ENCODE results near the gene SMIM9.

Gene SMIM9

DNA sequence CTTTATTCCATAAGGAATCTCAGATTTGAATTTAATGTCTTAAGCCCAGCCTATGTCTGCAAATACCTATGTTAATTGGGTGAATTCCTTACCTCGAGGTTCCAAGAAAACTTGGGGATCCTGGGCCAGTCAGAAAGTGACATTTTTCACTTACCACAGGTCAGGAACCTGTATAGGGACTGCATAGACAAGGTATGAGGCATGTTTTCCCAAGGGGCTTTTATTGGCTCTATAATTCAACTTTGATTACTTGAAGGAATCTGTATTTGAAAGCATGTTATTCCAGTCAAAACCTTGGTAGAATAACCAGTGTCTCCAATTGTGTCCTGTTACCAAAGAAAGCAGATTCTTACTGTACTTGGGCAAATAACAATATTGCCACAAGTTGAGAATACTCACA, 20.7 kb downstream of the SMIM9 start:
- DNase-seq: no peak

GRCh38 chrX:154812341-154813101, 21.9 kb downstream of the SMIM9 start:
- no peak for DNase-seq

DNA sequence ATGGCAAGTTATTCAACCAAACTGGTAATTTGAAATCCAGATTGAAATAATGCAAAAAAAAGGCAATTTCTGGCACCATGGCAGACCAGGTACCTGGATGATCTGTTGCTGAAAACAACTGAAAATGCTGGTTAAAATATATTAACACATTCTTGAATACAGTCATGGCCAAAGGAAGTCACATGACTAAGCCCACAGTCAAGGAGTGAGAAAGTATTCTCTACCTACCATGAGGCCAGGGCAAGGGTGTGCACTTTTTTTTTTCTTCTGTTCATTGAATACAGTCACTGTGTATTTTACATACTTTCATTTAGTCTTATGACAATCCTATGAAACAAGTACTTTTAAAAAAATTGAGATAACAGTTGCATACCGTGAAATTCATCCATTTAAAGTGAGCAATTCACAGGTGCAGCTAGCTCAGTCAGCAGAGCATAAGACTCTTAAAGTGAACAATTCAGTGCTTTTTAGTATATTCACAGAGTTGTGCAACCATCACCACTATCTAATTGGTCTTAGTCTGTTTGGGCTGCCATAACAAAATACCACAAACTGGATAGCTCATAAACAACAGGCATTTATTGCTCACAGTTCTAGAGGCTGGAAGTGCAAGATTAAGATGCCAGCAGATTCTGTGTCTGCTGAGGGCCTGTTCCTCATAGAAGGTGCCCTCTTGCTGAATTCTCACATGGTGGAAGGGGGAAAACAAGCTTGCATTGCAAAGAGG, 24.4 kb downstream of the SMIM9 start:
- no peak for DNase-seq

- DNase-seq: no peak
Measured at GRCh38 chrX:154806837-154807501, 27.5 kb downstream of the SMIM9 start.

GRCh38 chrX:154805696-154806091, 28.8 kb downstream of the SMIM9 start:
- DNase-seq: no peak

GRCh38 chrX:154804957-154805695, 29.3 kb downstream of the SMIM9 start, which contains the start of gene MPP1:
TSS of gene MPP1 (minus strand) at chrX:154805485. CDS start at chrX:154805373, 112 bp downstream.
- peak; percentile 42 for DNase-seq

DNA sequence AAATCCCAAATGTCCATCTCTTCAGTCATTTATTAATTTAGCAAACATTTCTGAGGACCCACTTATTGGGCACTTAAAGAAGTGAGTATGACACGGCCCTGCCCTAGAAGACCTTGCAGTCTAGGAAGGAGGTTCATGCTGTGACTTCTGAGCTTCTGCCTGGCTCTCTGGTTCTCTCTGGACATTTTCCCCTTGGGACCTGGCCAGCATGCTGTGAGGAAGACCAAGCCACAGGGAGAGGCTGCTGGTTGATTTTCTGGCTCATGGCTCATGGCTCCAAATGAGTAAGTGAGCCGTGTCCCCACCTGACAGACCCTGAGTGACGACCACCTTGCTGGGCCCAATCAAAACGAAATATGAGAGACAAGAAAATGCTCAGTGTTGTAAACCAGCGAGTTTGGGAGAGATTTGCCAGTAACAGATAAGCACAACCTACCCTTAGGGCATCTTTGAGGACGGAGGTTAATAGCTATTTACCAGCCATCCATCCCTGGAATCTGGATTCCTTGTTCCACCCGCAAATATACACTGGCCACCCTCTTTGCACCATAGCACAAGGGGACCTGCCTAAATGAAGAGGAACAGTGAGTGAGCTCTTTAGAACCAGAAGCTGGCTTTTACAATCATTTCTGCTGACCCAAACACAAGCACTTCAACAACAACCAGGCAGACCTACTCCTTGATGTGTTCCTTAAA, 30.1 kb downstream of the SMIM9 start:
- DNase-seq: no peak

- DNase-seq: no peak
Measured at GRCh38 chrX:154802947-154803346, 31.5 kb downstream of the SMIM9 start.

- no peak for DNase-seq
Measured at GRCh38 chrX:154800478-154801210, 33.8 kb downstream of the SMIM9 start.

GRCh38 chrX:154799556-154800348, 34.7 kb downstream of the SMIM9 start:
- no peak for DNase-seq

DNA sequence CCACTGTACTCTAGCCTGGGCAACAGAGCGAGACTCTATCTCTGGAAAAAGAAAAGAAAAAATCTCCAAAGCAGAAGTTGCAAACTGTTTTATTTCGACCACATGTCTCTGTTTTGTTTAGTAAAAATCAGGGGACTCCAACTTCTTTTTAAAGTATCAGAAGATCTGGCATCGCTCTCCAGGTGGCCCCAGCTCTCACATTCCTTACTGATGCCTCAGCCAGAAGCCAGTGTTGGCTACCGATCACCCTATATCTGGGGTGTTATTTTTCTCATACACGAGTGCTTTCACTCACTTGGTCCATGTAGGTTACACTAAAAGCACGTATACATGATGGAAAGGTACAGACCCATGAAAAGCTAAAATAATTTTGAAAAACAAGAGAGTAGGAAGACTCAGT, 37.5 kb downstream of the SMIM9 start:
- no peak for DNase-seq

- no peak for DNase-seq
Measured at GRCh38 chrX:154795016-154795415, 39.4 kb downstream of the SMIM9 start.

DNA sequence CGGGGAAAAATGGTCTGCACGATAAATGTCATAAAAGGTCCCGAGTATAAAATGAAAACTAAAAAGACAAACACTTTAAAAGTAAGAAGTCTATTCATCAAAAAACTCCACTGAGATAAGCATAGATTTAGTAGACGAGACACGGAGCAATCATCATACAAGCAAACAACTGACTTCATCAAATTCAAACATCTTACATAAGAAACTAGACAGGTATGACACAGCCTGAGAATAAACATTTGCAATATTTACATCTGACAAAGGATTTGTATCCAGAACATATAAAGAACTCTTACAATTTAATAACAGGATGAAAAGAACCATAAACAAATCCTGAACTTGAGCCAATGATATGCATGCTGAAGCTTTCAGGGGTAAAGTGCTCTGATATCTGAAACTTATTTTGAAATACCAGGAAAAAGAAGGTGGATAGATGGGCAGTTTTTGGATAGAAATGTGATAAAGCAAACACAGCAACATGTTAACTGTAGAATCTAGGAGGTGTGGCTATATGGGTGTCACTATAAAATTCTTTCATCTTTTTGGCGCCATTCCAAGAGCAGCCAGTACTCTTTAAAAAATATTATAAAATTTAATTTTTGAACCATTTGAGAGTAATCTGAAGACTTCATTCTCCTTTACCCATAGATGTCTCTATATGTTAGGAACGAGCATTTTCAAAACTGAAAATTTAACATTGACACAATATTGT, 41.2 kb downstream of the SMIM9 start:
- no peak for DNase-seq

GRCh38 chrX:154791939-154792338, 42.5 kb downstream of the SMIM9 start:
- no peak for DNase-seq

GRCh38 chrX:154791467-154791866, 43.0 kb downstream of the SMIM9 start:
- no peak for DNase-seq

DNA sequence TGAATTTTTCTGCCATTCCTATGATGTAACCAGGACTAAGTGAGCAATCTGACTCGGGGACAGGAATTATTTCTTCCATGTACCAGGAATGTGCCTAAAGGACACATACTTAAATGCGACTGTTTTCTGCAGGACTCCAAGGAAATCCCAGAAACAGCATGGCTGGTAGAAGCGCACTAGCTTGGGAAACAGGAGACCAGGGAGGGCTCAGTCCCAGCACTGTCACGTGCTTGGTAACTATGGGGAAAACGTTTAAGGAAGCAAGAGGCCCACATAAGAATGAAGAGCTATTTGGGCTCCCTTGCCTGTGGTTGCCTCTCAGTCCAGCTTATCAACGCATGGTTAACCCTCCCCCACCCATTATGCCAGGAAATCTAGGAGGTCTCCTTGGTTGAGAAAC, 48.7 kb downstream of the SMIM9 start:
- DNase-seq: no peak

- DNase-seq: no peak
Measured at GRCh38 chrX:154784149-154784995, 50.1 kb downstream of the SMIM9 start.

- no peak for DNase-seq
Measured at GRCh38 chrX:154780968-154781367, 53.5 kb downstream of the SMIM9 start.

- DNase-seq: no peak
Measured at GRCh38 chrX:154779261-154779660, 55.2 kb downstream of the SMIM9 start.

Data from NK-92 treated with Interleukin-12 subunit alpha and Interleukin-12 subunit beta, amount 100 ng/mL, for 24 hours (cell line).